Parathyroid adenoma (tissue), 2 donors: ENCODE results near the gene ULK2.
"Not testable (repeated sequence)": the region's sequence is repeated elsewhere in the genome, so short reads cannot be mapped to it uniquely, and the experiment has no call there.

Source experiments
- H2AFZ ChIP-seq: fragments of 300-600 bp; sonication (generic); one replicate; pipeline ENCODE4 v1.7.0; 2017; ENCODE audit warnings: antibody characterized with exemption, mild to moderate bottlenecking
- H3K27ac ChIP-seq: fragments of 300-600 bp; sonication (generic); one replicate; pipeline ENCODE4 v1.7.0; 2017
- H3K27me3 ChIP-seq: fragments of 300-600 bp; sonication (generic); one replicate; pipeline ENCODE4 v1.7.0; 2017; ENCODE audit warnings: low read length; ENCODE audit not compliant: control insufficient read depth, insufficient read depth
- H3K36me3 ChIP-seq: fragments of 300-600 bp; sonication (generic); one replicate; pipeline ENCODE4 v1.7.0; 2017; ENCODE audit warnings: low read length; ENCODE audit not compliant: control insufficient read depth, insufficient read depth
- H3K4me1 ChIP-seq: fragments of 300-600 bp; sonication (generic); one replicate; pipeline ENCODE4 v1.7.0; 2017; ENCODE audit warnings: control low read depth
- H3K4me2 ChIP-seq: fragments of 300-600 bp; sonication (generic); one replicate; pipeline ENCODE4 v1.7.0; 2017; ENCODE audit warnings: low read length
- H3K4me3 ChIP-seq: fragments of 300-600 bp; sonication (generic); one replicate; pipeline ENCODE4 v1.7.0; 2017; ENCODE audit warnings: low read depth, low read length
- H3K79me2 ChIP-seq: fragments of 300-600 bp; sonication (generic); one replicate; pipeline ENCODE4 v1.7.0; 2017; ENCODE audit warnings: control low read depth
- H3K9ac ChIP-seq: fragments of 300-600 bp; sonication (generic); one replicate; pipeline ENCODE4 v1.7.0; 2017; ENCODE audit warnings: mild to moderate bottlenecking
- H3K9me3 ChIP-seq: fragments of 300-600 bp; sonication (generic); one replicate; pipeline ENCODE4 v1.7.0; 2017; ENCODE audit warnings: low read length; ENCODE audit not compliant: control insufficient read depth
- TF ChIP-seq, protein P1 (sequence below): fragments of 300-600 bp; sonication (generic); IDR thresholded peaks from one replicate; pipeline ENCODE4 v1.7.0; 2017; ENCODE audit warnings: antibody characterized with exemption, mild to moderate bottlenecking
- donor health status: primary hyperparathyroidism.

Gene ULK2

DNA sequence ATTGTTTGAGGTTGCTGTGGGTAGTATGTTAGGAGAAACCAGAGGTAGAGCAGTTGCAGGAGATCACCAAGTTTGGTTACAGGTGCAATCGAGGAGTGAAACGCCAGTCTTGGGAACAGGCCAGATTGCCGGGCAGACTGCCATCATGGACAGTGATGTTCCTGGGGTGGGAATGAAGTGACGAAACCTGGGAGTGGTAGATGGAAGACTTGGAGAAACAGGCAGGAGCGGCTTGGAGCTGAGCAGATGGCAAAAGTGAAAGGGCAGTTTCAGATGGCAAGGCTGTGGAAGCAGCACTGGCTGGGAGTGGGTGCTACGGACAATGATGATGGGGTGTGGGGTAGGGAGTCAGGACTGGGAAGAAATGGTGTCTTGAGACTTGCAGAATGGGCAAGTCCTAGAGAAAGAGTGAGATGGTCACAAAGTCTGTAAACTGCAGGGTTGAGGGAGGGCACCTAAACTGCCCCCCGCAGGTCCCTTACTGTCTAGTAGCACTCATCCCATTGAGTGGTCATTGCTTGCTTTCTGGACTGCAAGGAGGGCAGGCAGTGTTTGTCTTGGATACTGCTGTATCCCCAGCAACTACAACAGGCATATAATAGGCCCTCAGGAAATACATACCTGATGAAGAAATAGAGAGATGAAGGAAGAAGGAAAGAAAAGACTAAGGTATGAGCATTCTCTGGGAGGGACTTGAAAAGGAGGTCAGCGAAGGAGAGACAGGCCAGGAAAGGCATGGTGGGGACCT, 29.5 kb upstream of the ULK2 start:
- Histone ChIP-seq H3K27ac (no peak overlapping the region), H3K4me1 (peaks cover 5% of the 10 kb centered on the region)
- TF ChIP-seq, protein P1, sequence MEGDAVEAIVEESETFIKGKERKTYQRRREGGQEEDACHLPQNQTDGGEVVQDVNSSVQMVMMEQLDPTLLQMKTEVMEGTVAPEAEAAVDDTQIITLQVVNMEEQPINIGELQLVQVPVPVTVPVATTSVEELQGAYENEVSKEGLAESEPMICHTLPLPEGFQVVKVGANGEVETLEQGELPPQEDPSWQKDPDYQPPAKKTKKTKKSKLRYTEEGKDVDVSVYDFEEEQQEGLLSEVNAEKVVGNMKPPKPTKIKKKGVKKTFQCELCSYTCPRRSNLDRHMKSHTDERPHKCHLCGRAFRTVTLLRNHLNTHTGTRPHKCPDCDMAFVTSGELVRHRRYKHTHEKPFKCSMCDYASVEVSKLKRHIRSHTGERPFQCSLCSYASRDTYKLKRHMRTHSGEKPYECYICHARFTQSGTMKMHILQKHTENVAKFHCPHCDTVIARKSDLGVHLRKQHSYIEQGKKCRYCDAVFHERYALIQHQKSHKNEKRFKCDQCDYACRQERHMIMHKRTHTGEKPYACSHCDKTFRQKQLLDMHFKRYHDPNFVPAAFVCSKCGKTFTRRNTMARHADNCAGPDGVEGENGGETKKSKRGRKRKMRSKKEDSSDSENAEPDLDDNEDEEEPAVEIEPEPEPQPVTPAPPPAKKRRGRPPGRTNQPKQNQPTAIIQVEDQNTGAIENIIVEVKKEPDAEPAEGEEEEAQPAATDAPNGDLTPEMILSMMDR = no peak

DNA sequence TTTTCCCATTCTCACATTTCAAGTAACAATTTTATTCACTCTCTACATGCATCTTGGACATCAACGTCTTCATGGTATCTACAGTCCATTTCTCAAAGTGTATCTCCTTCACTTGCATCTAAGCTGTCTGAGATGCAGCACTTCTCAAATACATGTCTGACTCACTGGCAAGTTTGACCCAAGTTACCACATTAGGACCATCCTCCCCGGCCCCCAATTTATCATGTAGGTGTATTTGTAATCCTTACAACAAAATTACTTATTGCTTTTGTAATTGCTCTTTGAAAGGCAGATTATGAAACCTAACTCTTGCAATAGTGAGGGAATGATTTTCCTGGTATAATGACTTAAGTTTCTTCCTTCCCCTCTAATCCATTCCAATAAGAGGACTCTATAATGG, 28.9 kb upstream of the ULK2 start:
- no peak overlapping the region for H3K4me2 ChIP-seq
- no peak overlapping the region for H3K27ac ChIP-seq
- no peaks in the 10 kb centered on the region for H3K27me3 ChIP-seq
- H3K79me2 ChIP-seq = no peaks in the 10 kb centered on the region
- H2AFZ ChIP-seq = no peak overlapping the region
- peaks cover 5% of the 10 kb centered on the region for H3K4me1 ChIP-seq
- no peaks in the 10 kb centered on the region for H3K9me3 ChIP-seq
- TF ChIP-seq, protein P1 = no peak
- no peak overlapping the region for H3K9ac ChIP-seq
- H3K4me3 ChIP-seq = no peak overlapping the region
- no peaks in the 10 kb centered on the region for H3K36me3 ChIP-seq

More for the DNA sequence above, 29.5 kb upstream of the ULK2 start:
- no peaks in the 10 kb centered on the region for H3K79me2 ChIP-seq
- no peaks in the 10 kb centered on the region for H3K9me3 ChIP-seq
- H3K9ac ChIP-seq = no peak overlapping the region
- no peaks in the 10 kb centered on the region for H3K36me3 ChIP-seq
- no peak overlapping the region for H3K4me2 ChIP-seq
- H3K27me3 ChIP-seq = no peaks in the 10 kb centered on the region
- no peak overlapping the region for H3K4me3 ChIP-seq
- H2AFZ ChIP-seq = no peak overlapping the region

DNA sequence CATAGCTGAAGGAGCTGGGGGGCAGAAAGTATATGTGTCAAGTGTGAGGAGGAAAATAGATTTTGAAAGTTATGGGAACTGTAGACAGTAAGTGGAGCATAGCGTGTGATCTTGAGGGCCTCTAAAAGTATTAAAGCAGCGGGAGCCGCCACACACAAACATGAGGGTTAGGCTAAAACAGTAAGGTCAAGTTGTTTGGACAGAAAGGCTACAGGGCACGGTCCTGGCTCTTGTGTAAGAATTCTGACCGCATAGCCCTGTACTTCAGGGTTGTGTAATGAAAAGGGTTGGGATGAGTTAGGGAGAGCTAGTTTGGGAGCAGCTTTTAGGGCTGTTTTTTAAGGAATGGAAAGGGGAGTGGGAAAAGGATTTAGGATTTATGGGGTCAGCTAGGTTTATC, 22.8 kb upstream of the ULK2 start:
- not testable (repeated sequence) for H3K27me3 ChIP-seq, H3K36me3 ChIP-seq, H2AFZ ChIP-seq, H3K4me1 ChIP-seq, H3K27ac ChIP-seq, H3K9me3 ChIP-seq, H3K79me2 ChIP-seq, H3K4me2 ChIP-seq, H3K9ac ChIP-seq, H3K4me3 ChIP-seq

DNA sequence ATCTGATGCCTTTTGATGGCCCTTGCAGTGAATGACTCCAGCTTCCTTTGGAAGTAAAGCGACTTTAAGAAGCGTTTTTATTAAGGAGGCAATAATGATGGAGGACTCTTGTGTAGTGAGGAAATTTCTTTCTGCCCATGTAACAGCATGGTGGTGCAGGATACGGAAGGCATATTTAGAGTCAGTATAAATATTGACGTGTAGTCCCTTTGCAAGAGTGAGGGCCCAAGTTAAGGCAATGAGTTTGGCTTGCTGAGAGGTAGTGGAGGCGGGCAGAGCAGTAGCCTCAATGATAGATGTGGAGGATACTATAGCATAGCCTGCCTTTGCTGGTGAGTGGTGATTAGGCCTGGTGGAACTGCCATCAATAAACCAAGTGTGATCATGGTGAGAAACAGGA, 22.3 kb upstream of the ULK2 start:
- H3K27me3 ChIP-seq, H3K9me3 ChIP-seq, H2AFZ ChIP-seq, H3K4me2 ChIP-seq, H3K36me3 ChIP-seq, H3K9ac ChIP-seq, H3K4me3 ChIP-seq, H3K27ac ChIP-seq, H3K4me1 ChIP-seq, H3K79me2 ChIP-seq: not testable (repeated sequence)

DNA sequence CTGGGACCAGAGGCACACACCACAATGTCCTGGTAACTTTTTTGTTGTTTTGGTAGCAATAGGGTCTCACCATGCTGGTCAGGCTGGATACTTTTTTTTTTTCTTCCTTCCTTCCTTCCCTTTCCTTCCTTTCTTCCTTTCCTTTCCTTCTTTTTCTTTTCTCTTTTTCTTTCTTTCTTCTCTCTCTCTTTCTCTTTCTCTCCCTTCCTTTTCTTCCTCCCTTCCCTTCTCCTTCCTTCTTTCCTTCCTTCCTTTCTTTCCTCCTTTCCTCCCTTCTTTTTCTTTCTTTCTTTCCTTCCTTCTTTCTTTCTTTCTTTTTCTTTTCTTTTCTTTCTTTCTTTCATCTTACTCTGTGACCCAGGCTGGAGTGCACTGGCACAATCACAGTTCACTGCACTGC, 18.4 kb upstream of the ULK2 start:
- no peaks in the 10 kb centered on the region for H3K36me3 ChIP-seq
- H3K27me3 ChIP-seq = no peaks in the 10 kb centered on the region
- H3K4me2 ChIP-seq = no peak overlapping the region
- no peak overlapping the region for H3K27ac ChIP-seq
- no peak overlapping the region for H3K4me3 ChIP-seq
- H3K9ac ChIP-seq = no peak overlapping the region
- H3K79me2 ChIP-seq = no peaks in the 10 kb centered on the region
- H3K9me3 ChIP-seq = no peaks in the 10 kb centered on the region
- TF ChIP-seq, protein P1 = no peak
- no peaks in the 10 kb centered on the region for H3K4me1 ChIP-seq
- no peak overlapping the region for H2AFZ ChIP-seq
